Endodermal cell (in vitro differentiated cells): ENCODE measurements around the gene PTPRT. TPM values are rescaled to one million over a fixed set of nuclear protein-coding genes. Genes with fewer than 3 reads are reported as not detected.

ENCODE experiments used
- DNase-seq: peaks from one replicate; pipeline ENCODE4 v3.0.0-alpha.2; 2017
- H3K27ac ChIP-seq: 2 replicates; pipeline ENCODE4 v1.5.1; 2013; ENCODE audit warnings: mild to moderate bottlenecking, low read depth, low read length, moderate library complexity
- H3K27me3 ChIP-seq: 2 replicates; pipeline ENCODE4 v1.6.1; 2013; ENCODE audit warnings: mild to moderate bottlenecking, low read length, moderate library complexity; ENCODE audit not compliant: insufficient read depth, control insufficient read depth, poor library complexity, severe bottlenecking
- H3K36me3 ChIP-seq: 2 replicates; pipeline ENCODE4 v1.7.0; 2013; ENCODE audit warnings: mild to moderate bottlenecking, low read length, moderate library complexity; ENCODE audit not compliant: control insufficient read depth, insufficient read depth
- H3K4me1 ChIP-seq: one replicate; pipeline ENCODE4 v1.7.0; 2013; ENCODE audit warnings: low read length; ENCODE audit not compliant: control insufficient read depth, insufficient read depth
- H3K4me3 ChIP-seq: 2 replicates; pipeline ENCODE4 v1.5.1; 2013; ENCODE audit warnings: mild to moderate bottlenecking, low read length, moderate library complexity
- H3K9ac ChIP-seq: 2 replicates; pipeline ENCODE4 v1.6.1; 2013; ENCODE audit warnings: mild to moderate bottlenecking, low read length, moderate library complexity; ENCODE audit not compliant: poor library complexity, severe bottlenecking; ENCODE audit errors: extremely low read depth
- H3K9me3 ChIP-seq: 2 replicates; pipeline ENCODE4 v1.6.1; 2013; ENCODE audit warnings: mild to moderate bottlenecking, low read length, moderate library complexity; ENCODE audit not compliant: control insufficient read depth
- H3K27ac Mint-ChIP-seq: 2 replicates; pipeline ENCODE4 v1.8.0; 2020; ENCODE audit warnings: mixed read lengths
- H3K27me3 Mint-ChIP-seq: 2 replicates; pipeline ENCODE4 v1.8.0; 2021; ENCODE audit warnings: mild to moderate bottlenecking, mixed read lengths; ENCODE audit not compliant: insufficient read depth
- H3K36me3 Mint-ChIP-seq: 2 replicates; pipeline ENCODE4 v1.8.0; 2020; ENCODE audit warnings: low read depth, mixed read lengths
- H3K4me1 Mint-ChIP-seq: 2 replicates; pipeline ENCODE4 v1.8.0; 2020; ENCODE audit warnings: mixed read lengths
- H3K4me3 Mint-ChIP-seq: 2 replicates; pipeline ENCODE4 v1.8.0; 2020; ENCODE audit warnings: mild to moderate bottlenecking, moderate library complexity, mixed read lengths
- H3K9me3 Mint-ChIP-seq: 2 replicates; pipeline ENCODE4 v1.8.0; 2020; ENCODE audit warnings: mild to moderate bottlenecking, mixed read lengths
- WGBS, 2 experiments: methylation state at CpG; one replicate each; pipeline versions ENCODE4 v1.1.5 to v1.1.7; 2013; ENCODE audit warnings: missing lambda C conversion rate in 2 of 2, mixed read lengths in 1 of 2; ENCODE audit not compliant: insufficient coverage in 1 of 2, insufficient read length in 1 of 2; 5-methylcytosine and 5-hydroxymethylcytosine counted together
- total RNA-seq, 2 donors: library from RNA; stranded (reverse); fragmentation: NEBNext Ultra II Directional in 1 of 2; extraction: Animal tissue kit (Norgen Biotek cat#: 25700) in 1 of 2; gene quantifications; 2 replicates in 1 of 2; 3 replicates in 1 of 2; pipeline ENCODE4 v1.2.1, GENCODE V29; 2021
- TF ChIP-seq, protein P1 (sequence below): fragments of 200-600 bp; sonication (generic); conservative IDR thresholded peaks from 2 replicates; pipeline ENCODE4 v1.5.0; 2021; ENCODE audit warnings: antibody characterized with exemption, mild to moderate bottlenecking

Gene PTPRT
- total RNA-seq, 2 donors from 2014 or later = 2.3 to 2.7 TPM

DNA sequence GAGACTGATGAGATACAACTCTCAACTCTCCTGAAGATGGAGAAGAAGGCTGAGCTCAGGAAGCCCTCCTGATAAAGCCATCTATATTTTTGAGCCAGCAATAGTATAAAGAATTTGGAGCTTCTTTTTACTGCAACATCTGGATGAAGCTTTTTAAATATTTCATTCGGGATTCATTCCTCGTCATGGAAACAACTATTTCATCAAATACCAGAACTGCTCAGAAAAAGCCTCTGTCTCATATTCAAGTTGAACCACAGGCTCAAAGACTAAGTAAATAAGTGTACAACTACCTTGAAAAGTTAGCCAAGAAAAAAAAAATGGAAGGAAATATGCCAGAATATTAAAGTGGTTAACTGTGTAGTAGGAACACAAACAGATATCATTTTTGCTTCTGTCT, 37.8 kb downstream of the PTPRT start:
- Mint-ChIP-seq H3K4me3 (no peak overlapping the region), H3K27me3 (peaks cover 25% of the 10 kb centered on the region), H3K27ac (no peak overlapping the region), H3K9me3 (no peaks in the 10 kb centered on the region), H3K36me3 (no peaks in the 10 kb centered on the region), H3K4me1 (peaks cover 2% of the 10 kb centered on the region)
- no peak overlapping the region for H3K9ac ChIP-seq
- H3K4me3 ChIP-seq = no peak overlapping the region
- no peaks in the 10 kb centered on the region for H3K36me3 ChIP-seq
- WGBS, 2 experiments = 98 to 100% methylated on average over 1 to 2 of the region's 2 CpGs
- peaks cover 17% of the 10 kb centered on the region for H3K27me3 ChIP-seq
- DNase-seq = no peak
- H3K9me3 ChIP-seq = no peaks in the 10 kb centered on the region
- H3K4me1 ChIP-seq = no peaks in the 10 kb centered on the region
- H3K27ac ChIP-seq = no peak overlapping the region
- TF ChIP-seq, protein P1, sequence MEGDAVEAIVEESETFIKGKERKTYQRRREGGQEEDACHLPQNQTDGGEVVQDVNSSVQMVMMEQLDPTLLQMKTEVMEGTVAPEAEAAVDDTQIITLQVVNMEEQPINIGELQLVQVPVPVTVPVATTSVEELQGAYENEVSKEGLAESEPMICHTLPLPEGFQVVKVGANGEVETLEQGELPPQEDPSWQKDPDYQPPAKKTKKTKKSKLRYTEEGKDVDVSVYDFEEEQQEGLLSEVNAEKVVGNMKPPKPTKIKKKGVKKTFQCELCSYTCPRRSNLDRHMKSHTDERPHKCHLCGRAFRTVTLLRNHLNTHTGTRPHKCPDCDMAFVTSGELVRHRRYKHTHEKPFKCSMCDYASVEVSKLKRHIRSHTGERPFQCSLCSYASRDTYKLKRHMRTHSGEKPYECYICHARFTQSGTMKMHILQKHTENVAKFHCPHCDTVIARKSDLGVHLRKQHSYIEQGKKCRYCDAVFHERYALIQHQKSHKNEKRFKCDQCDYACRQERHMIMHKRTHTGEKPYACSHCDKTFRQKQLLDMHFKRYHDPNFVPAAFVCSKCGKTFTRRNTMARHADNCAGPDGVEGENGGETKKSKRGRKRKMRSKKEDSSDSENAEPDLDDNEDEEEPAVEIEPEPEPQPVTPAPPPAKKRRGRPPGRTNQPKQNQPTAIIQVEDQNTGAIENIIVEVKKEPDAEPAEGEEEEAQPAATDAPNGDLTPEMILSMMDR = no peak

DNA sequence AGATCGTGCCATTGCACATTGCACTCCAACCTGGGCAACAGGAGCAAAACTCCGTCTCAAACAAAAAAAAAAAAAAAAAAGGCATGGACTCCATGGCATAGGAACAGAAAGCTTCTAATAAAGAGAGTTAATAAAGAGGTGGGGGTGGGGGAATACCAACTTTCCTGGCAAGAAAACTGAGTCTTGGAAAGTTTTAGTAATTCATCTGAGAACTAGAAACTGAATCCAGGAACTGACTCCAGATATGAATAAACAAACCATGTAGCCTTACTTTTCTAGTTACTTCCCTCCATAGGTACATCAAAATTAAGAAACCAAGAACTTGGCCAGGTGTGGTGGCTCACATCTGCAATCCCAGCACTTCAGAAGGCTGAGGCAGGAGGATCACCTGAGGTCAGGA, 38.5 kb downstream of the PTPRT start:
- Histone ChIP-seq H3K36me3 (no peaks in the 10 kb centered on the region), H3K4me3 (no peak overlapping the region), H3K27me3 (peaks cover 17% of the 10 kb centered on the region), H3K9ac (no peak overlapping the region), H3K4me1 (no peaks in the 10 kb centered on the region), H3K9me3 (no peaks in the 10 kb centered on the region), H3K27ac (no peak overlapping the region)
- no peak for DNase-seq
- Mint-ChIP-seq H3K27me3 (peaks cover 28% of the 10 kb centered on the region), H3K4me1 (peaks cover 2% of the 10 kb centered on the region), H3K36me3 (no peaks in the 10 kb centered on the region), H3K9me3 (no peaks in the 10 kb centered on the region), H3K27ac (no peak overlapping the region), H3K4me3 (no peak overlapping the region)
- TF ChIP-seq, protein P1 = no peak
- WGBS, 2 experiments = 89 to 94% methylated on average over 2 of the region's 2 CpGs

DNA sequence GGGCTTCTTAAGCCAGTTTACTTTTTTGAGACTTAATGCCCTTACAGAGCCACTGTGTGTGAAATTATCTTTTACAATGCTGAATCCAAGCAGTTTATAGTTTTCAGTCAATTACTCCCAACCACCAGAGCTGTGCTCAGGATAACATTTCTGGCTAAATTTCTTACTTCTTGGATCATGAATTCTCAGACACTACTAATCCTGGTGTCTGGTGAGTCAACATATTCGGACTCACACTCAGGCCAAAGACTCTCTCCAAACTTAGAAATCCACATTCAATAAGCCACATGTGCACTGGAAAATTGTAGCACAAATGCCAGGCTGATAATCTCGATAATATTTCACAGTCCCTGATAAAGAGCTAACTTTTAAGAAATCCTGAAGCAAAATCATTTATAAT, 49.0 kb downstream of the PTPRT start:
- TF ChIP-seq, protein P1 = no peak
- peaks cover 12% of the 10 kb centered on the region for H3K4me1 ChIP-seq
- no peak for DNase-seq
- H3K36me3 ChIP-seq = no peaks in the 10 kb centered on the region
- H3K4me3 ChIP-seq = no peak overlapping the region
- peaks cover 2% of the 10 kb centered on the region for H3K27me3 Mint-ChIP-seq
- H3K36me3 Mint-ChIP-seq = no peaks in the 10 kb centered on the region
- H3K27me3 ChIP-seq = no peaks in the 10 kb centered on the region
- no peak overlapping the region for H3K27ac Mint-ChIP-seq
- no peaks in the 10 kb centered on the region for H3K9me3 ChIP-seq
- no peaks in the 10 kb centered on the region for H3K9me3 Mint-ChIP-seq
- WGBS, 2 experiments = 89 to 91% methylated on average over 2 of the region's 2 CpGs
- no peak overlapping the region for H3K27ac ChIP-seq
- no peak overlapping the region for H3K9ac ChIP-seq
- H3K4me3 Mint-ChIP-seq = no peak overlapping the region
- peaks cover 12% of the 10 kb centered on the region for H3K4me1 Mint-ChIP-seq
